Islet precursor cell (in vitro differentiated cells): Measurements from ENCODE around the gene NDUFS4.
"Not testable (repeated sequence)": the region's sequence is repeated elsewhere in the genome, so short reads cannot be mapped to it uniquely, and the experiment has no call there.

Experiments used
- DNase-seq: peaks from one replicate; pipeline ENCODE4 v3.0.0-alpha.2; 2018

NDUFS4 gene

DNA sequence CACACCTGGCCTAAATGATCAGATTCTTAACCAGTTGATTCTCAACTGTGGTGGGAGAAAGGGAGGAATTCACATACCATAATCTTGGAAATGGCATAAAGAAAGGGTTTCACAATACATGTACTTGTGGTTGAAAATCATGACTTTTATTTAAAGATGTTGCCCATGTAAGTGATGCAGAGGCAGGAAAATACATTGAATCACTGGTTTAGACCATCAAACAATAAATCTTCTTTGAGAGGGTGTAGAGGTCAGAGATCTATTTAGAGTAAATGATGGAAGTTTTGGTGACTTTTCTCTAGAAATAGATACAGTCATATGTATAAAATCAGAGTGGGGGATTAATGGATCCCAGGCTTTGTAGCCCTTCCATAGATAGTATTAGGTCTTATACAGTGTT, 15.4 kb downstream of the NDUFS4 start:
- no peak for DNase-seq

DNA sequence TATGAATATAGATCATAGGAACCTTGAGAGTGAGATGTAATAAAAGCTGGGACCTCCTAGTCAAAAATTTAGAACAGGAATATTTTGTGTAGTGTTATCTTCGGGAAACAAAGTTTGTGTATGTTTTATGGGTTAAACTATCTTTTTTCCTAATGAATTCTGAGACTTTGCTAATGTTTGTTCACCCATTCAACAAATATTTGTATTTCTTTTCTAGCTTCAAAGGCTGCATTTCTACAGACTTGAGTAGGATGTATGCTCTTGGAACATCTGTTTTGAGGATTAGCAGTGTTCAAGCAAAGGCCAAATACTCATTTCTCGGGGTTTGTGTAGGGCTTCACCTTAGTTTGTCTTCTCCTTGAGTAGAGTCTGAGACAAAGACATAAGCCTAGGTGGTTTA, 16.2 kb downstream of the NDUFS4 start:
- DNase-seq: no peak

DNA sequence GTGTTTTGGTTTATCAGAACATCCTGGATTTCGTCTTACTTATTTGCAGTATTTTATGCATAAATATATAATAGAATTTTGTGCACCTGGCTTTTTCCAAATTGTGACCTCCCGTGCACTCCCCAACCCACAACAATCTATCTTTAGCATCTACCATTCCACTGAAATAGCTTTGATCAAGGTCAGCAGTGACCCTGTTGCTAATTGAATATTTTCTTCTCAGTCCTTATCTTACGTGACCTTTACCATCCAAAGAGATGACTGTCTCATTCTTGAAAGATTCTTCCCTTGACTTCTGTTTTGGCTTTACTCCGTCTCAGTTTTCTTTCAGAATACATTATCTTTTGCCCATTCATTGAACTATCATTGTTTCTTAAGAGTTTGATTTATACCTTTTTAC, 18.4 kb downstream of the NDUFS4 start:
- no peak for DNase-seq

DNA sequence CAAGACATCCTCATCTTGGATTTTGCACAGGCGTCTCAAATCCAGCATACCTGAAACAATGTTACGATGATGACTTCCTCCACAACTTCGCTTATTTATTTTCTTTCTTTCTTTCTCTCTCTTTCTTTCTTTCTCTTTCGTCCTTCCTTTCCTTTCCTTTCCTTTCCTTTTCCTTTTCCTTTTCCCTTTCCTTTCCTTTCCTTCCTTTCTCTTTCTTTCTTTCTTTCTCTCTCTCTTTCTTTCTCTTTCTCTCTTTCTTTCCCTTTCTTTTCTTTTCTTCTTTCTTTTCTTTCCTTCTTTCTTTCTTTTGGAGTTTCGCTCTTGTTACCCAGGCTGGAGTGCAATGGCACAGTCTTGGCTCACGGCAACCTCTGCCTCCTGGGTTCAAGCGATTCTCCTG, 20.1 kb downstream of the NDUFS4 start:
- DNase-seq: no peak

DNA sequence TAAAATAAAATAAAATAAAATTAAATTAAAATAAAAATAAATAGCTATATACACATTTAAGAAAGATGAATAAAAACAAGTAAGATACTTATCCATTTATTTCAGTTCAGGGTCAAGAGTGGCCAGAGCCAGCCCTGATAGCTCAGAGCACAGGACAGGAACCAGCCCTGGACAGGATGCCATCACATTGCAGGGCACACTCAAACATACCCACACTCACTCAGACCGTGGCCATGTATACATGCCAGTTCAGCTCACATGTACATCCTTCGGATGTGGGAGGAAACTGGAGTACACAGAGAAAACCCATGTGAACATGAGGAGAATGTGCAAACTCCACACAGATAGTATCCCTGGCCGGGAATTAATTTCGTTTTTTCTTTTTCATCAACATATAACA, 21.8 kb downstream of the NDUFS4 start:
- DNase-seq: no peak

DNA sequence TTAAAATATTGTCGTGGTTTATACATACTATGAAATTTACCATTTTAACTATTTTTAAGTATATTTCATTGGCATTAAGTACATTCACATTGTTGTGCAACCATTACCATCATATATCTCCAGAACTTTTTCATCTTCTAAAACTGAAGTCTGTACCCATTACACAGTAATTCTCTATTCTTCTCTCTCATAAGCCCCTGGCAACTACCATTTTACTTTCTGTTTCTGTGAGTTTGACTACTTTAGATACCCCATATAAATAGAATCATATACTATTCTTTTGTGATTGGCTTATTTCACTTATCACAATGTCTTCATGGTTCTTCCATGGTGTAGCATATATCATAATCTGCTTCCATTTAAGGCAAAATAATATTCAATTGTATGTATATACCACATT, 30.3 kb downstream of the NDUFS4 start:
- no peak for DNase-seq

DNA sequence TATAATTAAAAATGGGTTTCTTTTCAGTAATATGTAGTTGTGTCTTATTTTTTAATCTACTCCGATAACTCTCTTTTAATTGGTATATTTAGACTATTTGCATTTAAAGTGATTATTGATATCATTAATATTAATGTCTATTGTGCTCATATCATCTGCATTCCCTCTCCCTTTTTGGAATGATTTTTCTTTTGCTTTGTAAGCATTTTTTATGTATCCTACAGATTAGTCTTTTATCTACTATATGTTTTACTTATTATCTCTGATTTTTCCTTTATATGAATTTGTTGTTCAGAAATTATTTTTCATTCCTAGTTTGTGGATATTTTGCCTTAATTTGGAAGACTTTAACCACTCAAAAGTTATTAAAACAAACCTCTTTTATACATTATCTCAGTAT, 34.0 kb downstream of the NDUFS4 start:
- DNase-seq: no peak

DNA sequence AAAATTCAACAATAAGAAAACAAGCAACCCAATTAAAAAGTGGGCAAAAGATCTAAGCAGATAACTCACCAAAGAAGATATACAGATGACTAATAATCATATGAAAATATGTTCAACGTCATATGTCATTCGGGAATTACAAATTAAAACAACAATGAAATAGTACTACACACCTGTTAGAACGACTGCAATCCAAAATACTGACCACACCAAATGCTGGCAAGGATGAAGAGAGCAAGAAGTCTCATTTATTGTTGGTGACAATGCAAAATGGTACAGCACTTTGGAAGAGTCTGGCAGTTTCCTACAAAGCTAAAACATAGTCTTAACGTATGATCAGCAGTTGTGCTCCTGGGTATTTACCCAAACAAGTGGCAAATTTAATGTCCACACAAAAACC, 37.5 kb downstream of the NDUFS4 start:
- no peak for DNase-seq

DNA sequence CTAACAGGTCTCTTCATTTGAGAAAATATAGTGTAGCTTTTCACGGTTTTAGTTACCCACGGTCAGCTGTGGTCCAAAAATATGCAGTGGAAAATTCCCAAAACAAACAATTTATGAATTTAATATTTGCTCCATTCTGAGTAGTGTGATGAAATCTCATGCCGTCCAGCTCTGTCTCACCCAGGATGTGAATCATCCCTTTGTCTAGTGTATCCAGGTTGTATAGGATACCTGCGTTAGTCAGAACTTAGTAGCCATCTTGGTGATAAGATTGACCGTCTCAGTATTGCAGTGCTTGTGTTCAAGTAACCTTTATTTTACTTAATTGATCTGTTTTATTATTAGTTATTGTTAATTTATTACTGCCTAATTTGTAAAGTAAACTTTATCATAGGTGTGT, 41.1 kb downstream of the NDUFS4 start:
- no peak for DNase-seq

DNA sequence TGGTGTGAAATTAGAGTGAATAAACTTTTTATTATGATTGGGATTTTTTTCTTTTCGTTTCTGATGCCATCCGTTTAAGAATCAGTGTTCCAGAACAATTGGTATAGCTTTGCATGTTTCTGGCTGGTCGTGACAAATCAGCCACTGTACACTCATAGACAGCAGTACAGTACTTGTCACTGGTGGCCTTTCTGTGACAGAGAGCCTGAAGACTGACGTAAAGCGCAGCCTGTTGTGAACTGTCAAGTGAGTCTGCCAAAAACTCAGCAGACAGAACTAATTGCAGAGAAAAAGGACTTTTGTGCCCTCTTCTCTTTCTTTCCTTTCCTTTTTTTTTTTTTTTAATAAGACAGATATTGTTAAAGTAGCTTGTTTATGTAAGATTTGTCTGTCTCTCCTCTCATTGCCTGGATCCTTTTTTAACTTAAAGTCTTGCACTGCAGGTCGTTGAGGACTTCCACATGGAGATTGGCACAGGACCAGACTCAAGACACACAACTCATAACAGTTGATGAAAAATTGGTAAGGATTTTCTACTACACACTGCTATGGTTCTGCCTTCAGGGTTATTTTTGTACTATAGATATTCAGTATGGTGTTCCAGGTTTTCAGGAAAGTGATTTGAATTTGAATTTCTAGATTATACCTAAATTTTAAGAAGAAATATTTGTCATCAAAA, 42.7 kb downstream of the NDUFS4 start:
- no peak for DNase-seq

DNA sequence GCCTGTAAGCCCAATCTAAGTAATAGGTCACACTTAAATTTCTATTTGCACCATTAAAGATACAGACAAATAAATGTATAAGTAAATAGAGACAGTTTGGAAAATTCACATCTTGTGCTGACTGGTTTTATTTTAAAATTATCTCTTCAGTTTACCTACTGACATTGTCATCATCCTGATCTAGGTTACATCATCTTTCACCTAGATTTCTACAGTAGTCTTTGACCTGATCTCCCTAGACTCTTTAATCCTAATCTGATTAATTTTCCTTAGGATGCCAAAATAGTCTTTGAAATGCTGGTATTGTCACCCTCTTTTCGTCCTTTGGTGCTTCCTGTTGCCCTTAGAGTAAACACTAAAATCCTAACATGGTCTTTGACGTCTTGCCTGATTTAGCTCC, 43.9 kb downstream of the NDUFS4 start:
- no peak for DNase-seq

DNA sequence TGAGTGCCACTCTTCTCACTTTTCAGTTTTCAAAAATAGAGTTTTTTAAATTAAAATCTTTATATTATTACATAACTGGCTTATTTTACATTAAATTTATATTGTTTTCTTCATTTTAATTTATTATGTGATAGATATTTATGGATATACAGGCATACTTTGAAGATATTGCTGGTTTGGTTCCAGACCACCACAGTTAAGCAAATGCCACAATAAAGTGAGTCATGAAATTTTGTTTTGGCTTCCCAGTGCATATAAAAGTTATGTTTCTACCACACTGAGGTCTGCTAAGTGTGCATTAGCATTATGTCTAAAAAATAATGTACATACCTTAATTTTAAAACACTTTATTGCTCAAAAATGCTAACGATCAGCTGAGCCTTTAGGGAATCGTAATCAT, 47.4 kb downstream of the NDUFS4 start:
- DNase-seq: no peak

DNA sequence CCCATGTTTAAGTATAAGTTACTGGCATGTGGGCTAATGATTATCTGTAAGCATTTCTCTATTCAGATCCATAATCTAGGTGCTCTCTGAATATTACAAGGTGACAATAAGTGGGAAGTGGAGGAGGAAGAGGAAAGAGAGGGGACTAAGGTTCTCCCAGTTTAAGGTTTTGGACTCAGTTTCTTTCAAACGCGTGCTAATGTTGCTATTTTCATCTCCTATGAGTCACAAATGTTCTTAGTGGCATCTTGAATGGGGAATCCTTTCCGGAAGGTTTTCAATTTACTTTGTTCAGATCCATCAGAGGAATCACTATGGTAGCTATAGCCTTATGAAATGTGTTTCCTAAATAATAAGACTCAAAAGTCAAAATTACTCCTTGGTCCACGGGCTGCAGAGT, 48.5 kb downstream of the NDUFS4 start:
- not testable (repeated sequence) for DNase-seq

DNA sequence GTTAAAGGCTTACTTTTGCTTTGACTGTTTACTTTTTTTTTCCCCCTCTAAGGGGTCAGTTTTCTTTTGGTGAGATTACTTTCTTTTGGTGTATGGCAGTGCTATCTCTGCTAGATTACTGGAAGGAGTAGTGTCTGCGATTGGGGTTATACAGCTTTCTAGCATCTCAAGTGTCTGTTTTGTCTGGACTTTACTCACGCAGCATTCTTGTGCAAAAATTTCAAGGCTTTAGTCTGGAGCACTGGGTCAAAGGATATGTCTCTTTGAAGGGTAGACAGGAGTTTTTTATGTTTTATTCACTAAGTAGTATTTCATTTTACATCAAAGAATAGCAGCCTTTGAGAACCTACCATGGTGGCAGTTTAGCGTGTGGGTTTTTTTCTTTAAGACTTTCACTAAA, 52.6 kb downstream of the NDUFS4 start:
- no peak for DNase-seq

DNA sequence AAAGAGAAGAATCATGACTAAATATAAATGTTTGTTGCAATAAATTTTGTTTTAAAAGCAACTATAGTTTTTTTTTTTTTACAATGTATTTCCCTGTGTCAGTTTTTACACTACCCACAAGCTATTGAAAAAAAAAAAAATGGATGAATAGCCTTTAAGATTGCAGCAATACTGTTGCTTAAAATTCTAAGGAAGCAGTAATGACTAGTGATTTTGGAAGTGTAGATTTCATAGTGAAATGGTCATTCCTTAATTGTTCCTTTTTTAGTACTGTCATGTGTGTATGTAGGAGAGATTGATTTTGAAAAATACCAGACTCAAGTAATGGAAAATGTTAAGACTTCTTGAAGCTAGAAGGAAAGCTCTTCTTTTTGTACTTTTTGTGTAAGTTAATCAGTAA, 53.1 kb downstream of the NDUFS4 start:
- DNase-seq: no peak

DNA sequence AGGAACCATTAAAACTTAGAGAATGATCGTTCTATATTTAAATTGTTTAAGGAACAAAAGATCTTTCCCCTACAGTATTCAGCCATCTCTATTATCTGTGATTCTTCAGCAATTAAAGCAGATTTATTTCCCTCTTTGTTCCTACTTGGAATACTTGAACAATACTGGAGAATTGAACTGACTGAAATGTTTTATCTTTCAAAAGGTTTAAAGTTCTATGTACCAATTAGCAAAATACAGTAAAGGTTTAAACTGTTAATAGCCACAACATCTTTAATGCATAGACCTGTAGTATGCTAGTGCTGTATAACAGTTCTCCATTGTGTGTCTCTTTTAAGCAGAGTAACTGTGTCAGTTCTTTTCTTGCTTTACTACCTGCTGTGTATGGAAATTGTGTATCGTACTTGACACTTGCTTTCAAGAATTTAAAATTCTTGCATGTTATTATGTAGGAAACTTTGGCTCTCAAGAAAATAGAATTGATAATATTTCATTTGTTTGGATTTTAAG, 54.0 kb downstream of the NDUFS4 start:
- DNase-seq: no peak

DNA sequence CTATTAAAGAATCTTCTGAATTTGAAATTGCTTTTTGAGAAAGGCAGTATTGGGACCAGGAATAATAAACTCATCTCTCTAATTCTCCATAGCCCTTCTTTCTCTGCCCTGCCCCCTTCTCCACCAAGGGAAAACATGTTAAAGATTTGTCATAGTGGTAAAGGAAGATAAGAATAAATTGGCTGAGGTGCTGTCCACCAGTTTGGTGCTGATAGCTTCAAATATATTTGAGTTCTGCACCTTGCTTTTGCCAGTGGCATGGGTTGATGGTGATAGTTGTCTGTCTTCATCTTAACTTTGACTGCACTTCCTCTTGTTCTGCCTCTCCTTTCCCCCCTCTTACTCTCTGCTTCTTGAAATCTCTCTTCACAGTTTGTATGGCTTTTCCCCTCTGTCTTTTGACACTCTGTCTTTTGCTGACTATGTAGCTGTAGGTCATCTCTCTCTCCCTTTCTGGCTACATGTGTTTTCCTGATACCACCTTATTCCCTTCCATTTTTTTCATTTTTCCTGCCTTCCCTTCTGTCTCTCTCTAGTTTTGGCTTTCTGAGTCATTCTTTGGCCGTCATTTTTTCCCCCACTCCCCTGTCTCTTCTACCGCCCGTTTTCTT, 56.6 kb downstream of the NDUFS4 start:
- no peak for DNase-seq

DNA sequence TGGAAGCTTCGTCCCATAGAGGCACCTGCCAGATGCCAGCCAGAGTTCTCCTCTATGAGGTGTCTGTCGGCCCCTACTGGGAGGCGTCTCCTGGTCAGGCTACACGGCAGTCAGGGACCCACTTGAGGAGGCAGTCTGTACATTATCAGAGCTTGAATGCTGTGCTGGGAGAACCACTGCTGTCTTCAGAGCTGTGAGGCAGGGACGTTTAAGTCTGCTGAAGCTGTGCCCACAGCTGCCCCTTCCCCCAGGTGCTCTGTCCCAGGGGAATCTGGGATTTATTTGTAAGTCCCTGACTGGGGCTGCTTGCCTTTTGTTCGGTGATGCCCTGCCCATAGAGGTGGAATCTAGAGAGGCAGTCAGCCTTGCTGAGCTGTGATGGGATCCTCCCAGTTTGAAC, 70.8 kb downstream of the NDUFS4 start:
- no peak for DNase-seq

DNA sequence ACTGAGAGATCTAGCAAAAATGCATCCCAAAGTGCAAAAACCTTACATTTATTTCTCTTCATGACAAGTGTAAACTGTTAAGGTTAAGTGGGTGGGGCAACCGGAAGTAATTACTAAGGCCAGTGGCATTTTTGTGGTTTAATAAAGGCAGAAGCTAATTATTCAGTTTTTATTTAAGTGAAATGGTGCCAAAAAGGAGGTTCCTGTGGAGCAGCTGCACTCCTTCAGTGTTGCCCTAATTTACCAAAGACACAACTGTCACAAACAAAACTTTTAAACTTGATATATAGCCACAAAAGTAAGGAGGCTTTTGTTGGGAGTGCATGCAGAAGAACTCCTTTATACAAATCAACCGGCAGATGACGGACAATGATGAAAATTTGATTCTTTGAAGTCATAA, 81.6 kb downstream of the NDUFS4 start:
- DNase-seq: no peak

DNA sequence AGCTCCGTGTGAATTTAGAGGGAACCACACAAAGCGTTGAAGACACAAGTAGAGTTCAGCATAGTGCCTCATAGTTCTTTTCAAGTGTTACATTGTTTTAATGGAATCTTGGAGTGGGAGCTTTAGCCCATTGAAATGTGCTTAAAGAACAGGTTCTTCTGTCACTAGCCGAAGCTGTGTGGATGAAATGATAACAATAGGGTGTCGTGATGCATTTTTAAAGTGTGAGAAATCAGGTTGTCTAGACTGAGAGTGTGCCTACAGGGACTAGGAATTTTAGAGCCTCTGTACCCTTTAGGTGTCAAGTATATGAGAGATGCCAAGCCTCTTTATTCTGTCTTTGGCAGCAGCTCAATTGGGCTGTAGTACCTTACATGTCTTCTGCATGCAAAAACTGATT, 83.0 kb downstream of the NDUFS4 start:
- DNase-seq: no peak

DNA sequence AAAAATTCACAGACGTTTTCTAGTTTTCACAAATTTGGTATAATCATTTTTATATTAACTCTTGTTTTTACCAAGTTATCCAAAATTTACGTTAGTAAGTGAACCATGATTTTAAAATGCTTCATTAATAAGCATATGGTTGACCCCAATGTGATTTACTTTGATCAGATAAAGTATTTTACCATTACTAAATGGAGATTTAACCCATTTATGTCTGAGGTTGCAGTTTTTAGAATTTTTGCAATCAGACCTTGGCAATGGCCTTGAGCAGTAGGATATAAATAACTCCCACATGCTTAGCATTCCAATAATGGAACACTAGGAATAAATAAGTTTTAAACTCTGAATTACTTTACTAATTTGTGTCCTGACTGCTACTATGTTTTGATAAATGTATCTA, 84.6 kb downstream of the NDUFS4 start:
- no peak for DNase-seq

DNA sequence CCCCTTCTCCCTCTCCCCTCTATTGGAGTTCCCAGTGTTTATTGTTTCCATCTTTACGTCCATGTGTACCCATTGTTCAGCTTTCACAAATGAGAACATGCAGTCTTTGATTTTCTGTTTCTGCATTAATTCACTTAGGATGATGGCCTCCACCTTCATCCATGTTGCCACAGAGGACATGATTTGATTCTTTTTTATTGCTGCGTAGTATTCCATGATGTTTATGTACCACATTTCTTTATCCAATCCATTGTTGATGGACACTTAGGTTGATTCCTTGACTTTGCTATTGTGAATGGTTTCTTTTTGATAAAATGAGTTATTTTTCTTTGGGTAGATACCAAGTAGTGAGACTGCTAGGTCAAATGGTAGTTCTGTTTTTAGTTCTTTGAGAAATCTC, 88.9 kb downstream of the NDUFS4 start:
- no peak for DNase-seq

DNA sequence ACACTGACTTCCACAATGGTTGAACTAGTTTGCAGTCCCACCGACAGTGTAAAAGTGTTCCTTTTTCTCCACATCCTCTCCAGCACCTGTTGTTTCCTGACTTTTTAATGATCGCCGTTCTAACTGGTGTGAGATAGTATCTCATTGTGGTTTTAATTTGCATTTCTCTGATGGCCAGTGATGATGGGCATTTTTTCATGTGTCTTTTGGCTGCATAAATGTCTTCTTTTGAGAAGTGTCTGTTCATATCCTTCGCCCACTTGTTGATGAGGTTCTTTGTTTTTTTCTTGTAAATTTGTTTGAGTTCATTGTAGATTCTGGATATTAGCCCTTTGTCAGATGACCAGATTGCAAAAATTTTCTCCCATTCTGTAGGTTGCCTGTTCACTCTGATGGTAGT, 100.1 kb downstream of the NDUFS4 start:
- DNase-seq: not testable (repeated sequence)

DNA sequence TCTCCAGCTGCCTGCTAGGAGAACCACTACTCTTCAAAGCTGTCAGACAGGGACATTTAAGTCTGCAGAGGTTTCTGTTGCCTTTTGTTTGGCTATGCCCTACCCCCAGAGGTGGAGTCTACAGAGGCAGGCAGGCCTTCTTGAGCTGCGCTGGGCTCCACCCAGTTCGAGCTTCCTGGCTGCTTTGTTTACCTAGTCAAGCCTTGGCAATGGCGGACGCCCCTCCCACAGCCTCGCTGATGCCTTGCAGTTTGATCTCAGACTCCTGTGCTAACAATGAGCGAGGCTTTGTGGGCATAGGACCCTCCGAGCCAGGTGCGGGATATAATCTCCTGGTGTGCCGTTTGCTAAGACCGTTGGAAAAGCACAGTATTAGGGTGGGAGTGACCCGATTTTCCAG, 104.9 kb downstream of the NDUFS4 start:
- not testable (repeated sequence) for DNase-seq

DNA sequence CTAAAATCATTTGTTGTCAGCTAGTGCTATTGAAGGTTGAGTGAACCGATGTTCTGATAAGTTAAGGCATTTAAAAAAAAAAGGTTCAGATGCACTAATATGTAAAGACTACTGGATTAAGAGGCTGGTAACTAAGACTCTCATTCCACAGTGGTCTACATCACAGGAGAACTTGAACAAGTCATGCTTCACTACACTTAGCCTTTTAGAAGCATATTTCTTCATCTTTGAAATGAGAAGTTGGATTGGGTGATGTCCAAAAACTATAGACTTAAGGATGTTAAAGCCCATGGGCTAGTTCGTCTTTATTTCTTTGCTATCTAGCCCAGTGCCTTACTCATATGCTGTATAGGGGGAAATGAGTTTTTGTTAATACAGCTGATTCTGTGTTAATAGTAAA, 107.2 kb downstream of the NDUFS4 start:
- DNase-seq: no peak
